H1 (cell line): ENCODE data around the gene CDK5RAP2. TPM values are rescaled to one million over a fixed set of nuclear protein-coding genes. Genes with fewer than 3 reads are reported as not detected.
A peak's percentile ranks its signal among the peaks of the same experiment; 100 is the strongest.

Experiments used
- CTCF ChIA-PET: fragments of 300-600 bp; sonication (Branson Sonifier 250); formaldehyde crosslinking; loops from one replicate; lab custom pipeline; 2021; ENCODE audit not compliant: partially characterized antibody; lab: Charles Lee
- POLR2A ChIA-PET: fragments of 300-600 bp; sonication (Branson Sonifier 250); formaldehyde crosslinking; loops from one replicate; lab custom pipeline; 2021; ENCODE audit warnings: inconsistent platforms; ENCODE audit not compliant: partially characterized antibody; lab: Charles Lee
- DNase-seq, 2 experiments: peaks; one replicate each; pipeline versions ENCODE4 v3.0.0 to v3.0.0-alpha.2; 2010 to 2022; ENCODE audit warnings: low spot score in 2 of 2, low read depth in 1 of 2, mixed read lengths in 1 of 2
- FAIRE-seq: peaks from 2 replicates; lab custom pipeline; 2011; peaks lifted over from hg19 to GRCh38; lab: Jason Lieb, UNC
- H2AFZ ChIP-seq: 2 replicates; pipeline ENCODE4 v1.8.1; 2012; ENCODE audit warnings: low read length, inconsistent platforms
- H2AK5ac ChIP-seq: 2 replicates; pipeline ENCODE4 v1.6.1; 2013; ENCODE audit warnings: low read depth, low read length
- H2BK120ac ChIP-seq: replicated peaks from 2 replicates; pipeline ENCODE3; 2013; ENCODE audit warnings: low read depth, low read length, inconsistent platforms
- H2BK12ac ChIP-seq: 2 replicates; pipeline ENCODE4 v1.6.1; 2013; ENCODE audit warnings: low read depth, low read length
- H2BK15ac ChIP-seq: 2 replicates; pipeline ENCODE4 v1.6.1; 2013; ENCODE audit warnings: low read length
- H2BK20ac ChIP-seq: 2 replicates; pipeline ENCODE4 v1.6.1; 2013; ENCODE audit warnings: low read length
- H2BK5ac ChIP-seq: 2 replicates; pipeline ENCODE4 v1.6.1; 2013; ENCODE audit warnings: low read depth, low read length
- H3K14ac ChIP-seq: 2 replicates; pipeline ENCODE4 v1.6.1; 2013; ENCODE audit warnings: inconsistent platforms; ENCODE audit not compliant: insufficient read length
- H3K18ac ChIP-seq: 2 replicates; pipeline ENCODE4 v1.6.1; 2013; ENCODE audit warnings: low read length; ENCODE audit errors: extremely low read depth
- H3K23ac ChIP-seq: 2 replicates; pipeline ENCODE4 v1.6.1; 2013; ENCODE audit warnings: inconsistent platforms; ENCODE audit not compliant: insufficient read length
- H3K23me2 ChIP-seq: 2 replicates; pipeline ENCODE4 v1.6.1; 2013; ENCODE audit warnings: low read depth, low read length
- H3K27ac ChIP-seq: 2 replicates; pipeline ENCODE4 v1.6.1; 2011; ENCODE audit warnings: low read depth, low read length, inconsistent platforms
- H3K27me3 ChIP-seq, 4 experiments: replicated peaks in 1 of 4; 1 replicate in 1 of 4; 2 replicates in 3 of 4; pipeline versions ENCODE4 v1.6.1 to v1.8.1; 2011 to 2013; ENCODE audit warnings: low read length in 3 of 4, mild to moderate bottlenecking in 3 of 4, inconsistent platforms in 2 of 4, mixed read lengths in 2 of 4, moderate library complexity in 1 of 4; ENCODE audit not compliant: control insufficient read depth in 3 of 4, insufficient read depth in 3 of 4; ENCODE audit errors: extremely low read depth in 1 of 4
- H3K36me3 ChIP-seq, 4 experiments: 2 replicates each; pipeline versions ENCODE4 v1.6.1 to v1.8.1; 2011 to 2013; ENCODE audit warnings: mild to moderate bottlenecking in 4 of 4, low read length in 3 of 4, moderate library complexity in 2 of 4, control low read depth in 1 of 4, inconsistent platforms in 1 of 4; ENCODE audit not compliant: insufficient read depth in 4 of 4, control insufficient read depth in 2 of 4
- H3K4ac ChIP-seq: replicated peaks from 2 replicates; pipeline ENCODE3; 2013; ENCODE audit warnings: low read length, low read depth, mixed read lengths, inconsistent platforms; ENCODE audit not compliant: insufficient read length
- H3K4me1 ChIP-seq, 4 experiments: replicated peaks in 1 of 4; 1 replicate in 1 of 4; 2 replicates in 3 of 4; pipeline versions ENCODE4 v1.6.1 to v1.8.1; 2011 to 2013; ENCODE audit warnings: low read length in 3 of 4, inconsistent platforms in 2 of 4, mixed read lengths in 1 of 4; ENCODE audit not compliant: insufficient read depth in 4 of 4, control insufficient read depth in 3 of 4
- H3K4me2 ChIP-seq, 2 experiments: 2 replicates each; pipeline versions ENCODE4 v1.6.1 to v1.8.1; 2011 to 2013; ENCODE audit warnings: low read depth in 2 of 2, low read length in 2 of 2, control low read depth in 1 of 2, inconsistent platforms in 1 of 2, mild to moderate bottlenecking in 1 of 2; ENCODE audit not compliant: insufficient read depth in 1 of 2
- H3K4me3 ChIP-seq, 4 experiments: fragments of 200-600, 300-600 bp in 1 of 4; sonication (generic), shearing (Covaris generic), sonication (Bioruptor Twin) in 1 of 4; 2 replicates each; pipeline versions ENCODE4 v1.5.1 to v1.8.1; 2011 to 2016; ENCODE audit warnings: low read length in 4 of 4, low read depth in 3 of 4, control low read depth in 2 of 4, inconsistent platforms in 2 of 4, mild to moderate bottlenecking in 2 of 4, mixed read lengths in 1 of 4, moderate library complexity in 1 of 4; ENCODE audit not compliant: insufficient read depth in 2 of 4; ENCODE audit errors: extremely low read depth in 1 of 4
- H3K56ac ChIP-seq: replicated peaks from 2 replicates; pipeline ENCODE3; 2013; ENCODE audit warnings: low read depth, mild to moderate bottlenecking, mixed read lengths, low read length, inconsistent platforms; ENCODE audit not compliant: insufficient read length
- H3K79me1 ChIP-seq: 2 replicates; pipeline ENCODE4 v1.6.1; 2013; ENCODE audit warnings: low read depth, low read length, control low read depth
- H3K79me2 ChIP-seq, 2 experiments: 2 replicates each; pipeline versions ENCODE4 v1.6.1 to v1.8.1; 2012 to 2013; ENCODE audit warnings: low read length in 2 of 2, mild to moderate bottlenecking in 2 of 2, inconsistent platforms in 1 of 2; ENCODE audit not compliant: insufficient read depth in 2 of 2, control insufficient read depth in 1 of 2
- H3K9ac ChIP-seq, 4 experiments: replicated peaks in 1 of 4; 1 replicate in 1 of 4; 2 replicates in 3 of 4; pipeline versions ENCODE4 v1.6.1 to v1.8.1; 2011 to 2013; ENCODE audit warnings: low read depth in 3 of 4, low read length in 3 of 4, control low read depth in 2 of 4, mild to moderate bottlenecking in 2 of 4, moderate library complexity in 2 of 4, inconsistent platforms in 1 of 4; ENCODE audit errors: extremely low read depth in 1 of 4
- H3K9me3 ChIP-seq, 2 experiments: 2 replicates each; pipeline versions ENCODE4 v1.6.1 to v1.8.1; 2012 to 2013; ENCODE audit warnings: mild to moderate bottlenecking in 2 of 2, moderate library complexity in 2 of 2, control low read depth in 1 of 2, inconsistent platforms in 1 of 2, low read depth in 1 of 2, low read length in 1 of 2, mixed read lengths in 1 of 2; ENCODE audit not compliant: insufficient read depth in 2 of 2
- H4K20me1 ChIP-seq, 2 experiments: replicated peaks in 1 of 2; 2 replicates each; pipeline versions ENCODE3 to v1.8.1; 2011 to 2013; ENCODE audit warnings: inconsistent platforms in 2 of 2, low read length in 2 of 2, mild to moderate bottlenecking in 1 of 2; ENCODE audit not compliant: insufficient read depth in 2 of 2, control insufficient read depth in 1 of 2
- H4K5ac ChIP-seq: 2 replicates; pipeline ENCODE4 v1.6.1; 2013; ENCODE audit warnings: low read length, low read depth, mixed read lengths, inconsistent platforms; ENCODE audit not compliant: insufficient read length
- H4K8ac ChIP-seq: 2 replicates; pipeline ENCODE4 v1.8.0; 2013; ENCODE audit warnings: mild to moderate bottlenecking, moderate library complexity, low read length, inconsistent platforms; ENCODE audit not compliant: insufficient read depth; ENCODE audit errors: extremely low read depth
- H4K91ac ChIP-seq: replicated peaks from 2 replicates; pipeline ENCODE3; 2013; ENCODE audit warnings: low read length, mixed read lengths, inconsistent platforms; ENCODE audit not compliant: insufficient read length
- BCL11A ChIP-seq, 2 experiments: IDR thresholded peaks; one replicate each; pipeline ENCODE4 v1.6.1; 2011; ENCODE audit warnings: low read depth in 2 of 2, low read length in 2 of 2, mild to moderate bottlenecking in 2 of 2
- BRCA1 ChIP-seq: IDR thresholded peaks from 2 replicates; pipeline ENCODE4 v1.6.1; 2012; ENCODE audit warnings: low read depth, low read length, improper control_type of control experiment
- CTCF ChIP-seq, 3 experiments: IDR thresholded peaks; 1 replicate in 2 of 3; 2 replicates in 1 of 3; pipeline versions ENCODE4 v1.5.1 to v1.6.1; 2011; ENCODE audit warnings: low read length in 3 of 3, mild to moderate bottlenecking in 3 of 3, inconsistent platforms in 2 of 3, low read depth in 1 of 3, moderate library complexity in 1 of 3; ENCODE audit not compliant: insufficient read depth in 1 of 3; ENCODE audit errors: control extremely low read depth in 1 of 3
- FOSL1 ChIP-seq: IDR thresholded peaks from 2 replicates; pipeline ENCODE4 v1.6.1; 2011; ENCODE audit warnings: mild to moderate bottlenecking, low read depth, low read length, moderate library complexity; ENCODE audit not compliant: insufficient read depth
- GTF2F1 ChIP-seq: IDR thresholded peaks from 2 replicates; pipeline ENCODE4 v1.6.1; 2012; ENCODE audit warnings: low read depth, low read length, improper control_type of control experiment, borderline replicate concordance
- POLR2AphosphoS5 ChIP-seq: IDR thresholded peaks from 2 replicates; pipeline ENCODE4 v1.6.1; 2011; ENCODE audit warnings: low read depth, low read length
- RAD21 ChIP-seq, 2 experiments: IDR thresholded peaks in 1 of 2; conservative IDR thresholded peaks in 1 of 2; 2 replicates each; pipeline ENCODE4 v1.6.1; 2011; ENCODE audit warnings: low read depth in 2 of 2, low read length in 2 of 2, improper control_type of control experiment in 1 of 2, inconsistent platforms in 1 of 2, mild to moderate bottlenecking in 1 of 2, moderate library complexity in 1 of 2
- RXRA ChIP-seq: IDR thresholded peaks from 2 replicates; pipeline ENCODE4 v1.6.1; 2011; ENCODE audit warnings: low read depth, mild to moderate bottlenecking, low read length, moderate library complexity; ENCODE audit not compliant: insufficient read depth
- SIRT6 ChIP-seq: IDR thresholded peaks from one replicate; pipeline ENCODE4 v1.7.1; 2012; ENCODE audit warnings: low read length, inconsistent platforms
- TEAD4 ChIP-seq: IDR thresholded peaks from 2 replicates; pipeline ENCODE4 v1.6.1; 2012; ENCODE audit warnings: low read depth, low read length, inconsistent platforms, mixed read lengths
- WGBS, 2 experiments: shearing (Covaris generic) in 1 of 2; methylation state at CpG; one replicate each; pipeline versions ENCODE4 v1.1.6 to v1.1.7; 2013 to 2015; ENCODE audit warnings: low lambda C conversion rate in 2 of 2, mixed read lengths in 2 of 2, inconsistent platforms in 1 of 2, low coverage in 1 of 2, missing lambda C conversion rate in 1 of 2; ENCODE audit not compliant: insufficient replicate concordance in 2 of 2, insufficient coverage in 1 of 2, insufficient read length in 1 of 2; ENCODE audit errors: extremely low coverage in 1 of 2, missing lambda C conversion rate in 1 of 2; 5-methylcytosine and 5-hydroxymethylcytosine counted together
- polyA plus RNA-seq, 7 experiments: library from polyadenylated mRNA; depleted of rRNA in 3 of 7; stranded (reverse) in 5 of 7; unstranded in 2 of 7; fragments of >200 nt in 5 of 7; fragments of 200-250 nt in 2 of 7; gene quantifications; 1 replicate in 5 of 7; 2 replicates in 1 of 7; 4 replicates in 1 of 7; pipeline versions ENCODE4 v1.2.1 to v1.2.3, GENCODE V29; 2011 to 2013; ENCODE audit warnings: missing spikeins in 2 of 7, mixed read lengths in 2 of 7
- total RNA-seq: library from RNA; stranded (reverse); fragmentation: NEBNext Ultra II Directional; extraction: Animal tissue kit (Norgen Biotek cat#: 25700); gene quantifications from 2 replicates; pipeline ENCODE4 v1.2.1, GENCODE V29; 2021

Gene CDK5RAP2
- total and polyA plus RNA-seq, 2 of the 8 experiments (the other 6 are each of a cell fraction or from before 2014, with no cell fraction given), result 19.8 to 49.4 TPM

- H2BK120ac ChIP-seq, result no peak overlapping the region
- H3K56ac ChIP-seq, result no peak overlapping the region
- no peak overlapping the region for H3K4me3 ChIP-seq
- H2BK12ac ChIP-seq, result no peak overlapping the region
- POLR2A ChIA-PET, result interaction anchor here (0.6 kb wide), 1 partner anchor 10 kb away, joined by 3 read pairs; no protein-coding TSS in a partner anchor
- no peak overlapping the region for H3K18ac ChIP-seq
- no peak overlapping the region for H4K8ac ChIP-seq
- no peak overlapping the region for H2AK5ac ChIP-seq
- peak overlapping the region; percentile 59 for H3K4ac ChIP-seq
- no peaks in the 10 kb centered on the region for H3K9me3 ChIP-seq
- H3K14ac ChIP-seq, result no peak overlapping the region
- DNase-seq, result peak in 1 of 2 experiments; percentile 19
- peak overlapping the region in 1 of 2 experiments; percentile 2; a peak in 1 of 4 replicates for H3K4me2 ChIP-seq
- FAIRE-seq, result no peak
- H3K27ac ChIP-seq, result no peak overlapping the region
- H2BK20ac ChIP-seq, result no peak overlapping the region
- 75% methylated on average over 4 of the region's 4 CpGs; no CpG with 5 or more reads in 1 of the 2 experiments for WGBS, 2 experiments
- CTCF ChIA-PET, result interaction anchor here (0.7 to 2.0 kb wide), 8 partner anchors 10 to 76 kb away, joined by 3 to 7 read pairs (median 4); no protein-coding TSS in a partner anchor
- no peak overlapping the region for H2AFZ ChIP-seq
- peaks cover 0 to 9% (median 0%) of the 10 kb centered on the region in 4 experiments; a peak in 1 of 7 replicates for H3K4me1 ChIP-seq
- H2BK15ac ChIP-seq, result no peak overlapping the region
- no peaks in the 10 kb centered on the region for H4K20me1 ChIP-seq
- no peak overlapping the region for H3K23ac ChIP-seq
- no peaks in the 10 kb centered on the region for H3K79me1 ChIP-seq
- no peak overlapping the region for H3K9ac ChIP-seq
- H3K36me3 ChIP-seq, result no peaks in the 10 kb centered on the region
- H4K91ac ChIP-seq, result no peak overlapping the region
- H3K27me3 ChIP-seq, result no peaks in the 10 kb centered on the region
- H3K23me2 ChIP-seq, result no peaks in the 10 kb centered on the region
- no peak overlapping the region; the same call in 1 of the 2 replicates for H2BK5ac ChIP-seq
- H4K5ac ChIP-seq, result no peak overlapping the region
- no peaks in the 10 kb centered on the region for H3K79me2 ChIP-seq
- no peak for TF ChIP-seq SIRT6
- TF ChIP-seq BCL11A (IDR thresholded peaks at IDR 0.05; ENCODE audit: low read depth in 2 of 2, low read length in 2 of 2), result no peak
- TF ChIP-seq RXRA, result no peak
- peak; percentile 31 to 33; a peak in 2 of 4 replicates for TF ChIP-seq RAD21 (IDR thresholded peaks at IDR 0.05 in 1 of 2, conservative IDR thresholded peaks at IDR 0.05 in 1 of 2; ENCODE audit: low read depth in 2 of 2, low read length in 2 of 2)
- TF ChIP-seq GTF2F1, result no peak
- peak; percentile 97 for TF ChIP-seq TEAD4
- TF ChIP-seq POLR2AphosphoS5, result no peak
- no peak for TF ChIP-seq FOSL1
- no peak for TF ChIP-seq BRCA1
- TF ChIP-seq CTCF (IDR thresholded peaks at IDR 0.05; ENCODE audit: control extremely low read depth in 1 of 3, insufficient read depth in 1 of 3, low read depth in 1 of 3, low read length in 3 of 3), result peak in 1 of 3 experiments; percentile 48; a peak in 1 of 4 replicates
Measured at GRCh38 chr9:120366644-120367019, 213.3 kb downstream of the CDK5RAP2 start.
